ENCODE measurements around the gene WNK2. TPM values are rescaled to one million over a fixed set of nuclear protein-coding genes. Genes with fewer than 3 reads are reported as not detected.

The WNK2 gene
- total and polyA plus RNA-seq, 9 donors, result 7.4 to 20.7 (median 14.9) TPM

GRCh38 chr9:93207860-93208734, 24.2 kb downstream of the WNK2 start:
- 47% methylated on average over 15 of the region's 25 CpGs for WGBS (ENCODE audit: insufficient coverage)
- no peak overlapping the region for H3K4me3 ChIP-seq (ENCODE audit: low read length)
- no peak for DNase-seq
- H3K4me1 ChIP-seq (ENCODE audit: control insufficient read depth, insufficient read depth, low read length), result peaks cover 64% of the 10 kb centered on the region
- peaks cover 2% of the 10 kb centered on the region for H3K27me3 ChIP-seq (ENCODE audit: control insufficient read depth, insufficient read depth, low read length)
- no peaks in the 10 kb centered on the region for H3K9me3 ChIP-seq (replicated peaks; ENCODE audit: control insufficient read depth, low read depth, low read length)
- peak overlapping the region; percentile 92 for H3K27ac ChIP-seq (ENCODE audit: low read length)
- H3K36me3 ChIP-seq (ENCODE audit: control insufficient read depth, insufficient read depth, low read length), result no peaks in the 10 kb centered on the region

GRCh38 chr9:93209097-93209496, 25.2 kb downstream of the WNK2 start:
- peaks cover 2% of the 10 kb centered on the region for H3K27me3 ChIP-seq (ENCODE audit: control insufficient read depth, insufficient read depth, low read length)
- no peak overlapping the region for H3K27ac ChIP-seq (ENCODE audit: low read length)
- H3K36me3 ChIP-seq (ENCODE audit: control insufficient read depth, insufficient read depth, low read length), result no peaks in the 10 kb centered on the region
- H3K9me3 ChIP-seq (replicated peaks; ENCODE audit: control insufficient read depth, low read depth, low read length), result no peaks in the 10 kb centered on the region
- 97% methylated on average over 8 of the region's 9 CpGs for WGBS (ENCODE audit: insufficient coverage)
- DNase-seq, result no peak
- no peak overlapping the region for H3K4me3 ChIP-seq (ENCODE audit: low read length)
- peaks cover 54% of the 10 kb centered on the region for H3K4me1 ChIP-seq (ENCODE audit: control insufficient read depth, insufficient read depth, low read length)

GRCh38 chr9:93209576-93210323, 25.8 kb downstream of the WNK2 start:
- WGBS (ENCODE audit: insufficient coverage), result 91% methylated on average over 7 of the region's 12 CpGs
- H3K4me1 ChIP-seq (ENCODE audit: control insufficient read depth, insufficient read depth, low read length), result peaks cover 47% of the 10 kb centered on the region

GRCh38 chr9:93210324-93210973, 26.5 kb downstream of the WNK2 start:
- Histone ChIP-seq H3K4me1 (ENCODE audit: control insufficient read depth, insufficient read depth, low read length) (peaks cover 40% of the 10 kb centered on the region), H3K9me3 (replicated peaks; ENCODE audit: control insufficient read depth, low read depth, low read length) (peaks cover 7% of the 10 kb centered on the region), H3K27ac (ENCODE audit: low read length) (no peak overlapping the region), H3K36me3 (ENCODE audit: control insufficient read depth, insufficient read depth, low read length) (no peaks in the 10 kb centered on the region), H3K27me3 (ENCODE audit: control insufficient read depth, insufficient read depth, low read length) (no peaks in the 10 kb centered on the region), H3K4me3 (ENCODE audit: low read length) (no peak overlapping the region)
- no peak for DNase-seq
- WGBS (ENCODE audit: insufficient coverage), result 92% methylated on average over 11 of the region's 15 CpGs

More at GRCh38 chr9:93209576-93210323, 25.8 kb downstream of the WNK2 start:
- Histone ChIP-seq H3K4me3 (ENCODE audit: low read length) (no peak overlapping the region), H3K36me3 (ENCODE audit: control insufficient read depth, insufficient read depth, low read length) (no peaks in the 10 kb centered on the region), H3K9me3 (replicated peaks; ENCODE audit: control insufficient read depth, low read depth, low read length) (no peaks in the 10 kb centered on the region), H3K27ac (ENCODE audit: low read length) (no peak overlapping the region), H3K27me3 (ENCODE audit: control insufficient read depth, insufficient read depth, low read length) (no peaks in the 10 kb centered on the region)
- DNase-seq, result no peak

- H3K9me3 ChIP-seq (replicated peaks; ENCODE audit: control insufficient read depth, low read depth, low read length), result peaks cover 13% of the 10 kb centered on the region
- peaks cover 33% of the 10 kb centered on the region for H3K4me1 ChIP-seq (ENCODE audit: control insufficient read depth, insufficient read depth, low read length)
- H3K27ac ChIP-seq (ENCODE audit: low read length), result no peak overlapping the region
- no peak overlapping the region for H3K4me3 ChIP-seq (ENCODE audit: low read length)
- no peaks in the 10 kb centered on the region for H3K36me3 ChIP-seq (ENCODE audit: control insufficient read depth, insufficient read depth, low read length)
- no peaks in the 10 kb centered on the region for H3K27me3 ChIP-seq (ENCODE audit: control insufficient read depth, insufficient read depth, low read length)
- no peak for DNase-seq
Measured at GRCh38 chr9:93210974-93211653, 27.2 kb downstream of the WNK2 start.

- H3K36me3 ChIP-seq (ENCODE audit: control insufficient read depth, insufficient read depth, low read length), result no peaks in the 10 kb centered on the region
- no peak for DNase-seq
- H3K27me3 ChIP-seq (ENCODE audit: control insufficient read depth, insufficient read depth, low read length), result no peaks in the 10 kb centered on the region
- no peak overlapping the region for H3K27ac ChIP-seq (ENCODE audit: low read length)
- no peak overlapping the region for H3K4me3 ChIP-seq (ENCODE audit: low read length)
- H3K4me1 ChIP-seq (ENCODE audit: control insufficient read depth, insufficient read depth, low read length), result peaks cover 28% of the 10 kb centered on the region
- H3K9me3 ChIP-seq (replicated peaks; ENCODE audit: control insufficient read depth, low read depth, low read length), result peaks cover 13% of the 10 kb centered on the region
- WGBS (ENCODE audit: insufficient coverage), result 94% methylated on average over 3 of the region's 3 CpGs
Measured at GRCh38 chr9:93211654-93212001, 27.7 kb downstream of the WNK2 start.

GRCh38 chr9:93212409-93212808, 28.5 kb downstream of the WNK2 start:
- Histone ChIP-seq H3K4me1 (ENCODE audit: control insufficient read depth, insufficient read depth, low read length) (peaks cover 22% of the 10 kb centered on the region), H3K27ac (ENCODE audit: low read length) (no peak overlapping the region), H3K36me3 (ENCODE audit: control insufficient read depth, insufficient read depth, low read length) (no peaks in the 10 kb centered on the region), H3K4me3 (ENCODE audit: low read length) (no peak overlapping the region), H3K27me3 (ENCODE audit: control insufficient read depth, insufficient read depth, low read length) (no peaks in the 10 kb centered on the region), H3K9me3 (replicated peaks; ENCODE audit: control insufficient read depth, low read depth, low read length) (peaks cover 13% of the 10 kb centered on the region)
- DNase-seq, result no peak
- 78% methylated on average over 5 of the region's 5 CpGs for WGBS (ENCODE audit: insufficient coverage)

GRCh38 chr9:93216073-93216365, 32.1 kb downstream of the WNK2 start:
- no peak overlapping the region for H3K4me3 ChIP-seq (ENCODE audit: low read length)
- 50% methylated on average over 1 of the region's 1 CpG for WGBS (ENCODE audit: insufficient coverage)
- peaks cover 13% of the 10 kb centered on the region for H3K9me3 ChIP-seq (replicated peaks; ENCODE audit: control insufficient read depth, low read depth, low read length)
- peaks cover 20% of the 10 kb centered on the region for H3K4me1 ChIP-seq (ENCODE audit: control insufficient read depth, insufficient read depth, low read length)
- no peaks in the 10 kb centered on the region for H3K27me3 ChIP-seq (ENCODE audit: control insufficient read depth, insufficient read depth, low read length)
- no peaks in the 10 kb centered on the region for H3K36me3 ChIP-seq (ENCODE audit: control insufficient read depth, insufficient read depth, low read length)
- DNase-seq, result no peak
- H3K27ac ChIP-seq (ENCODE audit: low read length), result no peak overlapping the region

- H3K36me3 ChIP-seq (ENCODE audit: control insufficient read depth, insufficient read depth, low read length), result no peaks in the 10 kb centered on the region
- no peak for DNase-seq
- peaks cover 29% of the 10 kb centered on the region for H3K4me1 ChIP-seq (ENCODE audit: control insufficient read depth, insufficient read depth, low read length)
- no peaks in the 10 kb centered on the region for H3K27me3 ChIP-seq (ENCODE audit: control insufficient read depth, insufficient read depth, low read length)
- 89% methylated on average over 3 of the region's 5 CpGs for WGBS (ENCODE audit: insufficient coverage)
- peaks cover 13% of the 10 kb centered on the region for H3K9me3 ChIP-seq (replicated peaks; ENCODE audit: control insufficient read depth, low read depth, low read length)
- no peak overlapping the region for H3K27ac ChIP-seq (ENCODE audit: low read length)
- H3K4me3 ChIP-seq (ENCODE audit: low read length), result no peak overlapping the region
Measured at GRCh38 chr9:93217706-93218105, 33.8 kb downstream of the WNK2 start.

- 94% methylated on average over 2 of the region's 6 CpGs for WGBS (ENCODE audit: insufficient coverage)
- peaks cover 32% of the 10 kb centered on the region for H3K4me1 ChIP-seq (ENCODE audit: control insufficient read depth, insufficient read depth, low read length)
- no peak overlapping the region for H3K27ac ChIP-seq (ENCODE audit: low read length)
- H3K27me3 ChIP-seq (ENCODE audit: control insufficient read depth, insufficient read depth, low read length), result no peaks in the 10 kb centered on the region
- peaks cover 13% of the 10 kb centered on the region for H3K9me3 ChIP-seq (replicated peaks; ENCODE audit: control insufficient read depth, low read depth, low read length)
- no peaks in the 10 kb centered on the region for H3K36me3 ChIP-seq (ENCODE audit: control insufficient read depth, insufficient read depth, low read length)
- no peak overlapping the region for H3K4me3 ChIP-seq (ENCODE audit: low read length)
- no peak for DNase-seq
Measured at GRCh38 chr9:93218161-93218560, 34.2 kb downstream of the WNK2 start.
